ENCODE measurements around the gene TNNI2. TPM values are rescaled to one million over a fixed set of nuclear protein-coding genes. Genes with fewer than 3 reads are reported as not detected.

TNNI2 gene
- total and polyA plus RNA-seq, 5 donors = not detected

DNA sequence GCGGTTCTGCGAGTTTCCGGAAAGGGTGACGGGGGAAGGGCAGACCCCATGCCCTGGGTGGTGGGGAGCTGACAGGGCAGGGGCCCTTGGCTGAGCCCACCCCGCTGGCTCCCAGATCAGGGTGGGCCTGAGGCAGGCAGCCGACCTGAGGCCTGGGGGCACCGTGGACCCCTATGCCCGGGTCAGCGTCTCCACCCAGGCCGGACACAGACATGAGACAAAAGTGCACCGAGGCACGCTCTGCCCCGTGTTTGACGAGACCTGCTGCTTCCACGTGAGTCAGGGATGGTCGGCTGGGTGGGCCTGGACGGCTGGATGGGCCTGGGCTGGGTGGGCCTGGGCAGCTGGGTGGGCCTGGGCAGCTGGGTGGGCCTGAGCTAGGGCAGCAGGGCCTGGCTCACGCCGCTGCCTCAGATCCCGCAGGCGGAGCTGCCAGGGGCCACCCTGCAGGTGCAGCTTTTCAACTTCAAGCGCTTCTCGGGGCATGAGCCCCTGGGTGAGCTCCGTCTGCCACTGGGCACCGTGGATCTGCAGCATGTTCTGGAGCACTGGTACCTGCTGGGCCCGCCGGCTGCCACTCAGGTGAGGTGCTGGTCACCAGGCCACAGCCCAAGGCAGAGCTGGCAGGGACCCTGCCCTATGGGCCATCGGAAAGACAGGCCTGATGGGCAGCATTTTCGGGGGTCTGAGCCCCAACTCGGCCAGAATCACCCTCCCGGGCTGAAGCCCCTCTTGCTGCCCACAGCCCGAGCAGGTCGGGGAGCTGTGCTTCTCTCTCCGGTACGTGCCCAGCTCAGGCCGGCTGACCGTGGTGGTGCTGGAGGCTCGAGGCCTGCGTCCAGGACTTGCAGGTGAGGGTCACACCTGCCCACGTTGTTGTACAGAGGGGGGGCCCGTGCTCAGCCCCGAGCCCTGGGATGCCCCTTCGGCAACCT lies 2.5 kb upstream of the TNNI2 start:
- H3K27ac ChIP-seq (ENCODE audit: low read length) = no peak overlapping the region
- DNase-seq = peak; percentile 11 to 64 (median 49)
- no peaks in the 10 kb centered on the region for H3K9me3 ChIP-seq (ENCODE audit: control insufficient read depth, low read length)
- WGBS = 89% methylated on average over 43 of the region's 43 CpGs
- intact Hi-C loops (cut with DNase I) = loop anchor here (2.0 to 10.0 kb wide), 4 partner anchors 184 to 319 kb away; no protein-coding TSS in a partner anchor
- H3K4me3 ChIP-seq (ENCODE audit: low read length) = no peak overlapping the region
- no peak for ATAC-seq
- H3K27me3 ChIP-seq (ENCODE audit: control insufficient read depth, insufficient read depth) = no peaks in the 10 kb centered on the region
- no peaks in the 10 kb centered on the region for H3K4me1 ChIP-seq (ENCODE audit: control insufficient read depth, insufficient read depth, low read length)

DNA sequence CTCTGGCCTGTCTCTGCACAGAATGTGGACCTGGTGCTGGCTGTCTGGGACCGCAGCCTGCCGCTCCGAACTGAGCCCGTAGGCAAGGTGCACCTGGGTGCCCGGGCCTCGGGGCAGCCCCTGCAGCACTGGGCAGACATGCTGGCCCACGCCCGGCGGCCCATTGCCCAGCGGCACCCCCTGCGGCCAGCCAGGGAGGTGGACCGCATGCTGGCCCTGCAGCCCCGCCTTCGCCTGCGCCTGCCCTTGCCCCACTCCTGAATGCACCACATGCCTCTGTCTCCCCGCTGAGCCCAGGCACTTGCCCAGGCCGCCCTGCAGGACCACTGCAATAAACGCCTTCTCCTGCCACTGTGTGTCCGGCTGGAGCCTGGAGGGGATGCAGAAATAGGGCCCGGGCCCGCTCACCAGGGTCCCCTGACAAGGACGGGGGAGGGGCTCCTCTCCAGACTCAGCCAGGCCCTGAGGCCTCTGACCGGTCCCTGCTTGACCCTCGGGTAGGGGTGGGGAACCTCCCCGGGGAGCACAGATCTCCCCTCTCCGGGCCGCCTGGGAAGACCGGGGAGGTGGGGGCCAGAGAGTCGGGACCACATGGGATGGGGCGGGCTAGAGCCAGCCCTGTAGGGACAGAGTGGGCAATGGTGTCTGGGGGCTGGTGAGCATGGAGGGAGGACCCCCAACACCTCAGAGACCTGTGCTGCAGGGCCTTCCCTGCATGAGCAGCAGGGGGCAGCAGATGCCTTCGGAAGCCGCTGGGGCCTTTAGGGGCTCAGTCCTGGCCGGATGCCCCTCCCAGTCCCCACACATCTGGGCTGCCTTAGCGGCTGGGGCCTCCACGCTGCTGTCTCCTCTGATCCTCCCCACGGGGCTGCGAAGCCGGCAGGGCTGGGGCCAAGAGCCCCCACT lies 1.4 kb upstream of the TNNI2 start:
- WGBS = 49% methylated on average over 38 of the region's 38 CpGs
- Histone ChIP-seq H3K4me1 (ENCODE audit: control insufficient read depth, insufficient read depth, low read length) (no peaks in the 10 kb centered on the region), H3K4me3 (ENCODE audit: low read length) (no peak overlapping the region), H3K9me3 (ENCODE audit: control insufficient read depth, low read length) (no peaks in the 10 kb centered on the region), H3K27ac (ENCODE audit: low read length) (no peak overlapping the region), H3K27me3 (ENCODE audit: control insufficient read depth, insufficient read depth) (no peaks in the 10 kb centered on the region)
- DNase-seq = peak; percentile 73 to 89 (median 89)
- ATAC-seq = peak; percentile 32 to 55
- intact Hi-C loops (cut with DNase I) = loop anchor here (2.0 to 10.0 kb wide), 4 partner anchors 185 to 317 kb away; no protein-coding TSS in a partner anchor

DNA sequence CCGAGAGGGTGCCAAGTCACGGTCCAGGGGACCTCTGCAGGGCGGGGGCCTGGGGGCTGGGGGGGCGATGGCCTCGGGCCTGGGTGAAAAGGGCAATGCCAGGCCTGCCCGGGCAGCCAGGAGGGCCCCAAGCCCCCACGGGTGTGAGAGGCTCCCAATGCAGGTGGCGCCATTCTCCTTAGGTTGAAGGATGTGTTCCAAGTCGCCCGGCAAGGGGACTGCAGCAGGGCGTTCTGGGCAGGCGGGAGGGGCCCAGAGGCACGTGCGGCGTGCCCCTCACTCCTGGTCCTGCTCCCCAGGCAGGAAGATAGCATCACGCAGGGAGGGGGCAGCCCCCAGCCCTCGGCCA lies 730 bp upstream of the TNNI2 start:
- no peak overlapping the region for H3K4me3 ChIP-seq (ENCODE audit: low read length)
- H3K4me1 ChIP-seq (ENCODE audit: control insufficient read depth, insufficient read depth, low read length) = no peaks in the 10 kb centered on the region
- intact Hi-C loops (cut with DNase I) = loop anchor here in 3 of 4 donors (5.0 to 10.0 kb wide), 3 partner anchors 186 to 317 kb away; no protein-coding TSS in a partner anchor
- no peaks in the 10 kb centered on the region for H3K9me3 ChIP-seq (ENCODE audit: control insufficient read depth, low read length)
- no peak overlapping the region for H3K27ac ChIP-seq (ENCODE audit: low read length)
- DNase-seq (peak in 1 of 3 donors; percentile 60), ATAC-seq (no peak)
- H3K27me3 ChIP-seq (ENCODE audit: control insufficient read depth, insufficient read depth) = no peaks in the 10 kb centered on the region
- WGBS = 59% methylated on average over 17 of the region's 17 CpGs

DNA sequence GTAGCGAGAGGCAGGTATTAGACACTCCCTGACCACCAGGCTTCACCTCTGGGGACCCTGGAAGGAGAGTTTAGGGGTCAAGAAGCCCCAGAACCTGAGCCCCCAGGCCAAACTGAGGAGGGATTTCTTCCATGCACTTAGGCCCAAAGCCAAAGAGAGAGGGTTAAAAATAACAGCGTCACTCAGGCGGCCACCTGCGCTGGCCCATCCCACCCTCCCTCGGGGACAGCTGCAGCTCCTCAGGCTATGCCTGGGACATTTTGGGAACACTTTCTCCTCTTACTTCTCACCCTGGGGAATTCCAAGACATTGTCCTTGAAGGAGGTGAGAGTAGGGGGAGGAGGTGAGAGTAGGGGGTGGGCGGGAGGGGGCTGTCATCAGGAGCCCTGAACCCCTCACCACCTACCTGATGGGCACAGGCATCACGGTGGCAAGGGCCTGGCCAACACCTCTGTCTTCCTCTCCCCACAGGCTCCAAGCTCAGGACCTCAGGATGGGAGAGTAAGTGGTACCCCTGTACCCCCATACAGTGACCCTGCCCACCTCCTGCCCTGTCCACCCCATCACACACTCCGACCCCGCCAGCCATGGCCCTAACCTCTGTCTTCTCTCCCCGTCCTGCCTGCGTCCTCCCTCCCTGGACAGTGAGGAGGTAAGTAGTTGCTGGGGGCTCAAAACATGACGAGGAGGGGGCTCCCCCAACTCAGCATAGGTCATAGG lies 583 bp downstream of the TNNI2 start:
- no peak for ATAC-seq
- Histone ChIP-seq H3K9me3 (ENCODE audit: control insufficient read depth, low read length) (no peaks in the 10 kb centered on the region), H3K27ac (ENCODE audit: low read length) (no peak overlapping the region), H3K27me3 (ENCODE audit: control insufficient read depth, insufficient read depth) (no peaks in the 10 kb centered on the region), H3K4me1 (ENCODE audit: control insufficient read depth, insufficient read depth, low read length) (no peaks in the 10 kb centered on the region), H3K4me3 (ENCODE audit: low read length) (no peak overlapping the region)
- 75% methylated on average over 12 of the region's 12 CpGs for WGBS
- intact Hi-C loops (cut with DNase I) = loop anchor here in 3 of 4 donors (5.0 to 10.0 kb wide), 3 partner anchors 187 to 315 kb away; no protein-coding TSS in a partner anchor
- DNase-seq = peak; percentile 4 to 27 (median 17)

DNA sequence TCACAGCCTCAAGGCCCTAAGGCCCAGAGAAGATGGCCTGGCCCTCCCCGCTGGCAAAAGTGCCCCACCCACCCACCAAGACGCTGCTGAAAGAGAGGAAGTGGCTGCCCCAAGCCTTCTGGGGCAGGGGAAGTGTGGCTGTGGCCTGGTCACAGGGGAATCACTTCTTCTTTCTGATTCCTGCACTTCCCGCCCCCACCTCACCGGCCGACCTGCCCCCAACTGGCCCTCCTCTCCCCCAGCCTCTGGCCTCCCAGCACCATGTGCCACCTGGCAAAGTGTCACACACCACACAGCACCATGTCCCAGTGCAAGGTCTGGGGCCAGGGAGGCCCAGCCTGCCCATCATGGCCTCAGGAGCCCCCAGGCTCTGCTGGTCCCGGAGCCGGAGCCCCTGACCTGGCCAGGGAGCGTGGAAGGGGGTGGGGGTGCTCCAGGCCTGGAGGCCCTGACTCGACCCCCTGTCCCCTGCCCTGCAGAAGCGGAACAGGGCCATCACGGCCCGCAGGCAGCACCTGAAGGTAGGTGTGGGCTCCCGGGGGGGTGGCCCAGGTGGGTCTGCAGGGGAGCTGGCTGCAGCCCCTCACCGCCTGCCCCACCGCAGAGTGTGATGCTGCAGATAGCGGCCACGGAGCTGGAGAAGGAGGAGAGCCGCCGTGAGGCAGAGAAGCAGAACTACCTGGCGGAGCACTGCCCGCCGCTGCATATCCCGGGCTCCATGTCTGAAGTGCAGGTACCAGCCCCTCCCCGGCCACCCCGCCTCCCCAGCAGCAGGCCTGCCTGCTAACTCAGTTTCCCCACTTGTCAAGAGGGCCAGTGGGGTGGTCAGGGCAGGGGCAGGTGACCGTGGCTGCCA lies 1.4 kb downstream of the TNNI2 start:
- DNase-seq (peak; percentile 51 to 85 (median 79)), ATAC-seq (no peak)
- no peaks in the 10 kb centered on the region for H3K9me3 ChIP-seq (ENCODE audit: control insufficient read depth, low read length)
- intact Hi-C loops (cut with DNase I) = loop anchor here in 3 of 4 donors (5.0 to 10.0 kb wide), 6 partner anchors 47 to 315 kb away; partner anchors contain the start of genes MRPL23 (in 1 of the 3) and PRR33 (in 1 of the 3)
- no peaks in the 10 kb centered on the region for H3K4me1 ChIP-seq (ENCODE audit: control insufficient read depth, insufficient read depth, low read length)
- 85% methylated on average over 26 of the region's 26 CpGs for WGBS
- no peak overlapping the region for H3K27ac ChIP-seq (ENCODE audit: low read length)
- no peaks in the 10 kb centered on the region for H3K27me3 ChIP-seq (ENCODE audit: control insufficient read depth, insufficient read depth)
- no peak overlapping the region for H3K4me3 ChIP-seq (ENCODE audit: low read length)

DNA sequence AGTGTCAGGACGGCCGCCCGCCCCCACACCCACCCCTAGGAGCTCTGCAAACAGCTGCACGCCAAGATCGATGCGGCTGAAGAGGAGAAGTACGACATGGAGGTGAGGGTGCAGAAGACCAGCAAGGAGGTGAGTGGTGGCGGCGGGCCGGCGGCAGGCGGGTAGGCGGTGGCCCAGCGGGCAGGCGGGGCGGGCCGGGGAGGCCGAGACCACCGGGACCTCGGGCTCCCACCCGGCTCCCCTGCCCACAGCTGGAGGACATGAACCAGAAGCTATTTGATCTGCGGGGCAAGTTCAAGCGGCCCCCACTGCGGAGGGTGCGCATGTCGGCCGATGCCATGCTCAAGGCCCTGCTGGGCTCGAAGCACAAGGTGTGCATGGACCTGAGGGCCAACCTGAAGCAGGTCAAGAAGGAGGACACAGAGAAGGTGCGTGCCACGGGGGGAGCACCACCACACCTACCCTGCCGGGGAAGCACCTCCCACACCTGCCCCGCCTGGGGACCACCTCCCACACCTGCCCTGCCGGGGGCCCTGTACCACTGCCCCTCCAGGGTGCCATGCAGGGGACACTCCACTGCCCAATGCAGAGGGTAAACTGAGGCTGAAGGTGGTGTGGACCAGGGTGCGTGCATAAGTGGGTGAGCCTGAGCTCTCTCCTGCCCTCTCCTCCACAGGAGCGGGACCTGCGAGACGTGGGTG lies 2.1 kb downstream of the TNNI2 start:
- DNase-seq (peak; percentile 11 to 66 (median 46)), ATAC-seq (no peak)
- WGBS = 95% methylated on average over 37 of the region's 37 CpGs
- Histone ChIP-seq H3K27ac (ENCODE audit: low read length) (no peak overlapping the region), H3K4me1 (ENCODE audit: control insufficient read depth, insufficient read depth, low read length) (no peaks in the 10 kb centered on the region), H3K27me3 (ENCODE audit: control insufficient read depth, insufficient read depth) (no peaks in the 10 kb centered on the region), H3K4me3 (ENCODE audit: low read length) (no peak overlapping the region), H3K9me3 (ENCODE audit: control insufficient read depth, low read length) (no peaks in the 10 kb centered on the region)
- intact Hi-C loops (cut with DNase I) = loop anchor here in 2 of 4 donors (5.0 to 10.0 kb wide), 4 partner anchors 46 to 311 kb away; partner anchors contain the start of genes MRPL23 (in 1 of the 2) and PRR33 (in 1 of the 2)

DNA sequence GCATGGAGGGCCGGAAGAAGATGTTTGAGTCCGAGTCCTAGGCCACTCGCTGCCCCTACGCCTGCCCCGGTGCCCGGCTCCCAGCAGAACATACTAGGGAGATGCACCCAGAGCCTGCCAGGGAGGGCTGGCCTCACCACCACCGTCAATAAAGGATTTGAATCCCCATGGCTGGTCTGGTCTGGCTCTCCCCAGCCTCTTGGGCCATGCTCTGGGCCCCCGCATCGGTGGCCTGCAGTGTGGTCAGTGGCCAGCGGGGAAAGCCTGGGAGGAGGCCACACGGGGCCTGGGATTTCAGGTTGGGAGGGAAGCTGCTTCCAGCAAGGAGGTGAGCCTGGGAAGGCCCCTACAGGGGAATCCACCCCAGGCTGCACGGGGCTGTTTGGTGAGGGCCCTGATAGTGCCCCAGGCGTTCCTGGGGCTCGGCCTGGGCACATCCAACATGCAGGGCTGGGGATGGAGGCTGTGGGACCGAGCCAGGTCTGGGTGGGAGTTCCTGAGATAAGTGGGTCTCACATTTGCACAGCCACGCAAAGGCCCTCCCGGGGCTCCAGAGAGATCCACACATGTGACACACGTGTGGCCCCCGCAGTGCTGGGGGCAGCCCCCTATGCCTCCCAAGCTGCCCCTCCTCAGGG lies 2.8 kb downstream of the TNNI2 start:
- DNase-seq (peak; percentile 10 to 41 (median 22)), ATAC-seq (no peak)
- Histone ChIP-seq H3K4me3 (ENCODE audit: low read length) (no peak overlapping the region), H3K27me3 (ENCODE audit: control insufficient read depth, insufficient read depth) (no peaks in the 10 kb centered on the region), H3K4me1 (ENCODE audit: control insufficient read depth, insufficient read depth, low read length) (no peaks in the 10 kb centered on the region), H3K27ac (ENCODE audit: low read length) (no peak overlapping the region), H3K9me3 (ENCODE audit: control insufficient read depth, low read length) (no peaks in the 10 kb centered on the region)
- intact Hi-C loops (cut with DNase I) = loop anchor here in 2 of 4 donors (5.0 to 10.0 kb wide), 4 partner anchors 46 to 311 kb away; partner anchors contain the start of genes MRPL23 (in 1 of the 2) and PRR33 (in 1 of the 2)
- WGBS = 91% methylated on average over 19 of the region's 19 CpGs

DNA sequence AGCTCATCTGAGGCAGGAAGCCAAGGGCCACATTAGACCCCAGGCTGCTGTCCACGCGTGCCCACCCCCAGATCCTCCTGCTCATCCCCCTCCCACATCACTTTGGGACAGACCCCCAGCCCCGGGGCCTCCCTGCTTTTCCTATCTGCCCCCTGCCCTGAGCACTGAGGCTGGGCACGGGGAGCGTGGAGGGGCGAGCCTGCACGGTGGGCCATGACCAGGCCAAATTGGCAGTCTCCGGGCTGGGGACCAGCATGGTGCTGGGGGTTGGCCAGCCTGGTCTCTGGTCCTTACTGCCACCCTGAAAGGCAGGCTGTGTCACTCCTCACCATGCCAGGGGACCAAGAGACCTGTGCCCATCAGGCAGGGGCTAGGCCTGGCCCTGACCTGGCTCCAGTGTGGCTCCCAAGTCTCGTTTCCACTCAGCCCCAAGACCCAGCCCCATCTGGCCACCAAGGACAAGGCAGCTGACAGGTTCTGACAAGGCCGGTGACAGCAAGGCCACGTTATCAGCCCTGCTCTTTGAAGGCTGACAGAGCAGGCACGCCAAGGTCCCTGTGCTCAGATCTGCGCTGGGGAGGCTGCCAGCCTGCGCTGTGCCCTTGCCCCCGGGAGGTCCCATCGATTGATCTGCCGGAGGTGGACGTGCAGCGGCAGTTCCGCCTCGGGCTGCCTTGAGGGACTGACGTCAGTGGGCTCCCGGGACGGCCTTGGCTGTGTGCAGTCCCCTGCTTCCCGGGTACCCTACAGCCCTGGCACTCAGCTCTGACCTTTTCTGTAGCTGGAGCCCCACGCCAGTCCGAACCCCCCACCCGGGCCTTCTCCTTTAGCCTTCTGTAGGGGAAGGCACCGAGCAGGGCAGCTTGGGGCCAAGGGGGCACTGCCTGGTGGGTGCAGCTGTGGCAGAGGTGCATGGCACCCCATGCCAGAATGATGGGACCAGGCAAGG lies 3.6 kb downstream of the TNNI2 start:
- no peaks in the 10 kb centered on the region for H3K9me3 ChIP-seq (ENCODE audit: control insufficient read depth, low read length)
- 78% methylated on average over 29 of the region's 29 CpGs for WGBS
- H3K27me3 ChIP-seq (ENCODE audit: control insufficient read depth, insufficient read depth) = no peaks in the 10 kb centered on the region
- H3K27ac ChIP-seq (ENCODE audit: low read length) = no peak overlapping the region
- DNase-seq (peak; percentile 54 to 78 (median 75)), ATAC-seq (peak; percentile 35 to 48)
- H3K4me3 ChIP-seq (ENCODE audit: low read length) = no peak overlapping the region
- no peaks in the 10 kb centered on the region for H3K4me1 ChIP-seq (ENCODE audit: control insufficient read depth, insufficient read depth, low read length)
- intact Hi-C loops (cut with DNase I) = loop anchor here in 2 of 4 donors (5.0 to 10.0 kb wide), 4 partner anchors 45 to 310 kb away; partner anchors contain the start of genes MRPL23 (in 1 of the 2) and PRR33 (in 1 of the 2)
